Activated T-cell treated with anti-CD3 and anti-CD28 coated beads for 24 hours (primary cell): Measurements from ENCODE around the gene RASGRF1.

Experiments
- DNase-seq: peaks from one replicate; pipeline ENCODE4 v3.0.0-alpha.2; 2020; ENCODE audit warnings: low read depth

The RASGRF1 gene

GRCh38 chr15:79093352-79093935 lies 2.9 kb upstream of the RASGRF1 start:
- no peak for DNase-seq

DNA sequence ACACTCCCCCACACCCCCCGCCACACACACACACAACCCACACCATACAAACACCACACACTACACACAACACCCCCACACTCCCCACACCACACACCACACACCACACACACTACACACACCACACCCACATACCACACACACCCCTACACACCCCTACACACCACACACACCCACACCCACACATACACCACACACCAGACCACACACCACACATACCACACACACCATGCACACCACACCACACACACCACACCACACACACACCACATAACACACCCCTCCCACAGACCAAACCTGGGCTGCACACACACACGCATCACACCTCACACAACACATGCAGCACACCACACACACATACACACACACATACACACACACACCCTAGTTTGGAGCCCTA lies 1.8 kb upstream of the RASGRF1 start:
- no peak for DNase-seq

DNA sequence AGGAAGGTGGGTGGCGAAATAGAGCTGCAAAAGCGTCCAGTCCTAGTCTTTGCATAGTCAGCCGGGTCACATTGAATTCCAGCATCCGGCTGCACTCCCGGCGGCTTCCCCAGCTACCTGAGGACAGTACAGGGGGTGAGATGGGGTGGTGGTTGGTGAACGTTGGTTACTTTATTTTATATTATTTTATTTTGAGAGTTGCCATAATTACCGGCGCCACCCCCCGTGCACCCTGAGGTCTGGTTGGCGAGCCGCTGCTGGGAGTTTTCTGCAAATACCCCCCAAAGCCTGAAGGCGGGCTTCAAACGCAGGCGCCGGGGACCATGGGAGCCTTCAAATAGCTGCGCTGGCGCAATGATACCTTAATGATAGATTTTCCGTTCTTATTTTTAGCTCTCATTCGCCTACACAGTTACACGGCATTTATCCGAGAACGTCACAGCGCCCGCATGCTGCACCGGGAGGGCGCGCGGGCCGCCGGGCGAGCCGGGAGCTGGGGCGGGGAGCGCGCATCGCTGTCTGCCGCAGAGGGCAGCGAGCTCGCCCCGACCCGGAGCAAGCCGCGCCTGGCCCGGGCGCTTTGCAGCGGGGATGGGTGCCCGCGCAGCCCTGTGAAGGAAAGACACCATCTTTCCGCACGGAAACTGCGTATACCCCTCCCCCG lies 756 bp upstream of the RASGRF1 start:
- peak; percentile 13 for DNase-seq

GRCh38 chr15:79089890-79090486 lies 592 bp downstream of the RASGRF1 start:
- DNase-seq = no peak

DNA sequence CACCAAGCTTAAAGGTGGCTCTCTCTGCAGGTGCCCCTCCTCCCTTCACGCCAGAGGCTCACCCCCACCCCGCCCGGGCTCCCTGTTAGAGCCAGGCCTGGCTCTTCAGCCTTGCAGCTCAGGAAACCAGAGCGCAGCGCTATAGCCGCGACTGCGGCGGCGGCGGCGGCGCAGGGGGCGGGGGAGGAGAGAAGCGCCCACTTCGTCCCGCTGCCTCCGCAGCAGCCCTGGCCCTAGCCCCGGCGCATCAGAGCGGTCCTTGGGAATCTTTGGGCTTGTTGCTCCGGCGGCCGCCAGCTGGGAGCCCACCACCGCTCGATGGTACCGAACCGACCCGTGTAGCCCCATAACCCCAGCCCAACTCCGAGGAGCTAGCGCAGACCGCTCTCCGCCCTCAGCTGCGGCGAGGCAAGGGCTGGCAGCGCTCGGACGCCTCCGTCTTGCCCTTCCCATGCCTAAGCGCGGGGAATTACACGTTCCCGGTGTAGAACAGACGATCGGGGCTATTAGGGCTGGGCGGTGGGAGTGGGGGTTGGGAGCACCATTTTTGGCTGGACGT lies 1.2 kb downstream of the RASGRF1 start:
- DNase-seq = no peak

DNA sequence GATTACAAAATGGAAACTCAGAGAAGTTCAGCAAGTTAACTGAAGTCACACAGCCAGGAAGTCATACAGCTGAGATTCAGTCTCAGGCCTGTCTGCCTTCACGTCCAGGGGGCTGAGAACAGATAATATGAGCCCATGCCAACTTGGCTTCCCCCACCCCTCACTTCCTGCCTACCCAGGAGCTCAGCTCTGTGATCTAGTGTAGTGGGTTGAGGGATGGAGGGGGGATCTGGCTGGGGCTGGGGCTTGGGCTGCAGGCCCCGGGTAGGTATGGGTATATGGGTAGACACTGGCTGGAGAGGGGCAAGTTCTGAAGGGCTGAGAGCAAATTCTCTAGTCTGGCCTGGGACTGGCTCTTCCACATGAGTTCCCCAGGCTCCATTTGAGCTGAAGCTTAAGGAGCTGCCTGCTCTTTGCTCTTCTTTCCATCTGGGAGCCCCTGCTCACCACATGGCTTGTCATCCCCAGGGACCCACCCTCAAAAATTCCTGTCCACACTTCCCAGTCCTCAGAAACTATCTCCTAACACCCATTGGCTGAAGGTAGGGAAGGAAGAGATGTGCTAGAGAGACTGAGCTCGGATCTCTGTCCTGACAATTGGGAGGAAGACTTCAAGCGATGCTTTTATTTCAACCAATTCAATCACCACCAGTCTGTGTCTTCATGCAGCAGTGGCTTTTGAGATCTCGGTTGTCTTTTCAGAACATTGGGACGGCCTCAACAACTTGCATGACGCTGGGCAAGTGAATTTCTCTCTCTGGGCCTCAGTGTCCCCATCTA lies 2.0 kb downstream of the RASGRF1 start:
- no peak for DNase-seq

GRCh38 chr15:79086814-79087213 lies 3.8 kb downstream of the RASGRF1 start:
- no peak for DNase-seq

DNA sequence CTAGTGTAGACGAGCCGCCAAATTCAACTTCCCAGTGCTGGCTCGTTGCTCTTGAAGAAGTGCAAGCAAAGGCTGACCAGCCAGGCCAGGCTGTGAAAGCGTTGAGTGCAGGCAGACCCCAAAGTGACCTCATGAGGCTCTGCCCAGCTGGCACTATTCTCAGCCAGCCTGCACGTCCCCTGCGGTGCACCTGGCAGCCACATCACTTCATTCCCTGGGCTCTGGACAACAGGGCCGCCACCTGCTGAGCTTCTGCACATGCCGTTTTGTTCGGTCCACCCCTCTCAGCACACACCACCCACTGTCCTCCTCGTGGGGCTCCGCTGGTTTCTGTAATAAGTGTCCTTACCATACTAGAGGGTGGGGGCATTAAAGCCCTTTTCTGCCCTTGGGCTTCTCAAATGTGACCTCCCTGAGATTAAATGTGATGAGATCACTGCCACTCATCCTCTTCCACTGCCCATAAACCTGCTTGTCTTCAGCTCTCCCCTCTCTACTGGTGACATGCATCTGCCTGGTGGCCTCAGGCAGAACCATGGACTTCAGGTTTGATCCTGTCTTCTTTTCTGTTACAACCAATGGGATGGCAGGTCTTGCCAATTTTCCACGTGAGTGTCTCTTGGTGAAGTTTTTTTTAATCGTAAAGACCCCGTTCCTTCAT lies 6.1 kb downstream of the RASGRF1 start:
- no peak for DNase-seq

GRCh38 chr15:79083154-79083553 lies 7.4 kb downstream of the RASGRF1 start:
- no peak for DNase-seq

GRCh38 chr15:79082363-79083070 lies 8.1 kb downstream of the RASGRF1 start:
- no peak for DNase-seq

DNA sequence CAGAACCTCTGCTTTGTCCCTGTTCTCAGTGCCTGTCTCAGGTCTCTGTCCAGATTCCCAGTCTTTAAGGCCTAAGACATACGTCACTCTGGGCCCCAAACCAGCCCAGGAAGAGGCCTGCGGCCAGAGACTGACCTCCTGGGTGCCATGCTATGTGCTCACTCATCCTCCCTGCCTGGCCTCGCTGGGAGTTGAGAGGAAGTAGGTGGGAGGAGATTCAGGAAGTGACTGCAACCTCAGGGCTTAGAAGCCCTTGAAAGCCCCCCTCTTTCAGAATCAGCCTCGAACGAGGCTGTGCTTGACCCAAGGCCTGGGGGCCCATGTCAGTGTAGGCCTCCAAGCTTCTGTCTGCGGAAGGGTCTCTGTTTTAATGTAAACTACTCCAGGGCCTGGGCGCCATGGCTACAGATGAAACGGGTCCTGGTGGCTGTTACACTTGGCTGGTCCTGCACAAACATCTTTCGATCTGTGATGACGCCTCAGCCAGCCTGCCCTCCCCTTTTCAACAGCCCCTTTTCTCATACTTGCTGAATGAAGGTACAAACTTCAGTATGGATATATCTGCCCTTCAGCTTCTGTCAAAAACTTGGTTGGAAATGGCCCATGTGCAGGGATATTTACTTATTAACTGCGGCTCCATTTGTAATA lies 11.7 kb downstream of the RASGRF1 start:
- DNase-seq = no peak

GRCh38 chr15:79078003-79078402 lies 12.6 kb downstream of the RASGRF1 start:
- no peak for DNase-seq

GRCh38 chr15:79076661-79077060 lies 13.9 kb downstream of the RASGRF1 start:
- DNase-seq = no peak

DNA sequence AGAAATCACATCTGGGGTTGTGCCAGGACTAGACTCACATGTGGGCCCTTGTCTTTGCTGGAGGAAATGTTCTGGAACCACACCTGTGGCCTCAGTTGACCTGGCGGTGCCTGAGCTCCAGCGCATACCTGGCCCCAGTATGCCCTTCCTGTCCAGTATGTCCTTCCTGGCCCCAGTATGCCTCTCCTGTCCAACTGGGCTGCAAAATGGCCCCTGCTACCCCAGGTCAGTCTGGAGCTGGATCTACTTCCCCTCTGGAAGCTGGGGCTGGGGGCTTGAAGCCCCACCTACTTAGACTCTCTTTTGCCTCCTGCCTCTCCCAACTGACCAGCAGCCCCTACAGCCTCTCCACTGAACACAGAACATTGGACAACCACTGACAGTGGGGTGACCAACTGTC lies 15.3 kb downstream of the RASGRF1 start:
- no peak for DNase-seq

DNA sequence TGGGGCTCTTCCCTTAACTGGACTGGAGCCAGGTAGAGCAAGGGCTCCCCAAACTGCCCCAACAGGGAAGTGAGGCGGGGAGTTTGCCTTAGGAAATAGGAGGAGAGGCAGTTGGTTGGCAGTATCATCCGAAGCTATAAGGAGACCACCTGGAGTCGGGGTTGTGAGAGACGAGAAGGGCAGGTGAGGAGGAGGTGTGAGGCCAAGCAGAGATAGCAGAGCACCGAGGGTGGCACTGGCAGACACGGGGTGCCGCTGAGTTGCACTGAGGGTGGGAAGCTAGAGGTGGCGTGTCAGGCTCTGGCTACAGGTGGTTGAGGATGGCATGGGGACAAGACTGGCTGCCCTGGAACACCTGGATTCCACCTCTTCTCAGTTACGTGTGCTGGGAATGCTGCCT lies 17.2 kb downstream of the RASGRF1 start:
- DNase-seq = no peak

DNA sequence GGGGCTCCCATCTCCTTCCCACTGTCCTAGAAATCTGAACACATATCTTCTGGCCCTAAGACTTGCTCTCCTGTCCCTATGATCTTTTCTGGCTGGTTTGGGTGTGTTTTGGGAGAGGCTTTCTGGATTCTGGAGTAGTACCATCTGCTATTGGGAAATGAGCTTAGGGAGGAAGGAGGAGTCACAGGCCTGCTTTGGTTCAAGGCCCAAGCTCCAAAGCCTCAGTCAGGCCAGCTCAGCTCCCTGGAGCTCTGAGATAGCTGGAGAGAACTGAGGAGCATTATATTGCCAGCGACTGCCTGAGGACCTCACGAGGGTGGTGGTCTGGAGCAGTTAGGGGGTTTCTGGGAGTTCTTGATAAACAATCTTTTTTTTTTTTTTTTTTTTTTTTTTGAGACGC lies 18.7 kb downstream of the RASGRF1 start:
- no peak for DNase-seq

DNA sequence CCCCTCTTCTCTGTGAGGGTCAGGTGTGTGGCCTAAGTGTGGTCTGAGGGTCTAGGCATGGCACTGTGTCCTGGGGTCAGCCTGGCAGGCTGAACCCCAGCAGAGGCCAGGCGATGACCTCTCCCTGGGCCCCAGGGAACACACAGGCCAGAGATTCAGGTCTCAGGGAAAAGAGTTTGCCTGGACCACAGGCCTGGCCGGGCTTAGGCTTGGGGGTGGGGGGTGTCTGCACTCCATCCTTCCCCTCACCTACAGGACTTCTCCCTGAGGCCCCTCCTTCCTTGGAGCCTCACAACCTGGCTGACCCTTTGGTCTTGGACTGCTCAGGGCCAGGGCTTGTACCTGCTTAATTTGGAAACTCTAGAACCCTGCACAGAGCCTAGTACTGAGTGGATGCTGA lies 21.8 kb downstream of the RASGRF1 start:
- no peak for DNase-seq

DNA sequence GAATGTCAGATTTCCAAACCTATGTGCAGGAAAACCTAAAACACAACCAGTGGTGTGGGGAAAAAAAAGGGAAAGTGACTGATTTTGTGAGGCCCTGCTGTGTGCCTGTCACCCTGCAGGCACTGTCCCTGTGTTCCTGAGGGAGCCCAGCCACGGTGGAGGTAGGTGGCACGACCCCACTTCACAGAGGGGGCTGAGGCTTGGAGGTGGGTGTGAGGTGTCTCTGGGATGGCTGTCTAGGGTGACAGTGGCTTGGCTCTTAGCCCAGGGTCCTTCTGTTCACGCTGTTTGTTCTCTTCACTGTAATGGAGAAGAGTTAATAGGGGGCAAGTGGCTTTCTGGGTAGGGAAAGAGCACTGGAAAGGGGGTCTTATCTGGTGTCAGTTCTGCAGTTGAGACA lies 22.6 kb downstream of the RASGRF1 start:
- no peak for DNase-seq

DNA sequence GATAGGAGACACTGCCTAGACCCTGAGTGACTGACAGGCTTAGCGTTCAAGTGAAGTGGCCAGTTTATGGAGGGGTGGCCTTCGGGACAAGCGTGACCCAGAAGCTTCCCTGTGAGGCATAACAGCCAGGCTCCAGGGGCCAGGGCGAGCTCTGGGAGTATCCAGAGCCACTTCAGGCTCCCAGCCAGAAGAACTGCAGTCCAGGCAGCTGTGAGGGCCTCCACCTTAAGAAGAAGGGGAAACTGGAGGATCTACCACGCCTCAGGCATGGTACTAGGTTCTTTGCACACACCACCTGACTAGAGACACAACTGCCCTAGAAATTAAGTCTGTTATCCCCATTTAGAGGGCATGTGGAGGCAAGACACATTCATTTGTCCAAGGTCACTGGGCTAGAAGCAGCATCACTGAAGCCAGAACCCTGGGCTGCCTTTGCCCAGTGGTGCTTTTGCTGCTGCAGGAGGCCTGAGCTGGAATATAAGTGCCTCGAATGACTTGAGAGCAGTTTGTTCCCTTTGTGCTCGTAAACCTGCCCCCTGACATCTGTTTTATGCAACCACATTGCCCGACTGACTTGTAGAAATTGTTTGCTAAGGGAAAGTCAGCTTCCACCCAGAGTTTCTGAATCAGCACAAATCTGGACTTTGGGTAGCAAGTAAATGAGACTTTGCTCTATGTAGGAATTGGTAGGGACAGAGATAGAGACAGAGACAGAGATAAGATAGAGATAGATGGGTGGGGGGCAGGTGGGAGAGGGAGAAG lies 23.3 kb downstream of the RASGRF1 start:
- DNase-seq = no peak

- DNase-seq = no peak
Observed at GRCh38 chr15:79066391-79067071, 24.0 kb downstream of the RASGRF1 start.
